Middle frontal gyrus (tissue), 1 donor: ENCODE data around the gene AFAP1.

Experiments used
- DNase-seq: peaks from one replicate; pipeline ENCODE4 v3.0.0-alpha.2; 2015; ENCODE audit warnings: low spot score; ENCODE audit errors: extremely low spot score

The AFAP1 gene

DNA sequence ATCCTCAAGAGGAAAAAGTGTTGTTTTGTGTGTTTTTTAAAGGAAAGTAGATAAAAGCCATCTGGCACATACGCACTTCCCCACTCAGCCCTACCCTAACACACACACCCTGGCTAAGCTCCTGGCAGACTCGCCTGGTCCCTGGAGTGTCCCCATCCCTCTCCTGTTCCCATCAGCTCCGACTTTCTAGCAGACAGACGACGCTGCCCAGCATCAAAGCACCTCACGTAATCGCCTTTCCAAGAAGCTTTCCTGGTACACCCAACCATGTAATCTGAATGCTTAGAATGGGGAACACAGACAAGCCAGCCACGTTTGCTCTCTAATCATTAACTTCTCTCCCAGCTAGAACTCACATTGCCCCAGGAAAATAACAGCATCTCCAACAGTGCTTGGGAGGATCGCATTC, 116.2 kb downstream of the AFAP1 start:
- DNase-seq, result no peak

DNA sequence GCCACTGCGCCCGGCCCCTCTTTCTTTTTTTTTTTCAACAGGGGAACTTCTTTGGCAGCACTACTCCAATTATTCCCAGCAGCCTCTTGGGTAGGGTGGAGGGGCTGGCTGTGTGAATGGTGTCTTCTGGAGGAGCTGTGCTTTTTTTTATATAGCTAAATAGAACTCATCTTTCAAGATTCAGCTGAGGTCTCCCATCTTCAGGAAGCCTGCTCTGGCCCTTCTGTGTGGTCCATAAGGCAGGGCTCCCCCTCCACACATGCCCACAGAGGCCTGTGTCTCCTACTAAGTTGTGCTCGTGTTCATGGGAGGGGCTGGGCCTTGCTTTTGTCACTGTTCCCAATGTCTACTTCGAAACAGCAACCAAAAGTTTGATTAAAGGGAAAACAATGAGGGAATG, 116.8 kb downstream of the AFAP1 start:
- no peak for DNase-seq

DNA sequence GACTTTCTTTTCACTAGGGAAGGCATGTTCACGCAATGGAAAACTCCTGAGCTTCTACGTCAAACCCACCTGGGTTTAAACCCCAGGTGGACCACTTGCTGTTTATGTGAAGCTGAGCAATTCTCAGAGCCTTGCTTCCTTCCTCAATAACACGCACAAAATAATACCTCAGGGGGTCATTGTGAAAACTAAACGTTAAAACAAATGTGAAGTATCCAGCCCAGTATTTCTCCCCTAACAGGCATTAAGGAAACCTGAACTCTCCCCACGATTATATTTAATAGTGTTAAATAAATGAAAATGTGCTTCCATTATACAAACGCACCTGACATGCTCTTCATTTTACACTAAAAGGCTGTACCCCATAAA, 117.5 kb downstream of the AFAP1 start:
- DNase-seq, result no peak

DNA sequence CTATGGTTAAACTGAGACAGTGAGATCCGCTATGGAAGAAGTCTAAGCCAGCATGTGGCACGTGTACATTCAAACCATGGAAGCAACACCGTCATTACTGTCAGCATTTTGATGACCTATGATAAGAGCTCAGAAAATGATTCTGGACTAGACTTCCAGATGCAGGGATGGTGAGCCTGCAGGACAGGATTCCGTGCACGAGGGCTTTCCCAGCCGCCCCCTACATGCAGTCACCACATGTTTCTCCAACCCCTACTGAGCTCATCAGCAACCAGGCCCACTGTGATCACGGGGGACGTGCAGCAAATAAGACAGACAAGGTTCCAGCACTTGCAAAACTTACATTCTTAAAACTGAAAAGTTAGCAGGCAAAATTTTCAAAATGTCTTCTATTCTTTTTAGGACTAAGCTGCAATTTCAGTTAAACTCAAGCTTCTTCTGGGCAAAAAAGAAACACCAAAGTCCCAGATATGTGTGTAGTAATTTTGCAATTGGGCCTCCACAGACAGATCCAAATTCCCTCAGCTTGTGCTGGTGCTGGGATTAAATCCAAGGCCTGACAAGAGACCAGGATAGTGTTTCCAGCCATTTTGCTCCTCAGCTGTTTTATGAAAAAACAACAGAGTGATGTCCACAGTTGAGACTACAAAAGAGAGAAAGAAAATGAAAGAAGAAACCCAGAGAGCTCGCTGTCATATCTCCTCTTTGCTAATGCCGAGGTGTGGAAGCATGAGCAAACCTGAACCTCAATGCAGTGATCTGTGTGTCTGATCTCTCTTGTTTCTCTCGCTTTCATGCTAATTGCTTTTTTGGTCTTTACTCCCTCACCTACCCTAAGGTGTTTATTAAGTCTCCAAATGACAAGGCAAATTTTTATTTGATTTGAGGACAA, 118.2 kb downstream of the AFAP1 start:
- DNase-seq, result no peak

DNA sequence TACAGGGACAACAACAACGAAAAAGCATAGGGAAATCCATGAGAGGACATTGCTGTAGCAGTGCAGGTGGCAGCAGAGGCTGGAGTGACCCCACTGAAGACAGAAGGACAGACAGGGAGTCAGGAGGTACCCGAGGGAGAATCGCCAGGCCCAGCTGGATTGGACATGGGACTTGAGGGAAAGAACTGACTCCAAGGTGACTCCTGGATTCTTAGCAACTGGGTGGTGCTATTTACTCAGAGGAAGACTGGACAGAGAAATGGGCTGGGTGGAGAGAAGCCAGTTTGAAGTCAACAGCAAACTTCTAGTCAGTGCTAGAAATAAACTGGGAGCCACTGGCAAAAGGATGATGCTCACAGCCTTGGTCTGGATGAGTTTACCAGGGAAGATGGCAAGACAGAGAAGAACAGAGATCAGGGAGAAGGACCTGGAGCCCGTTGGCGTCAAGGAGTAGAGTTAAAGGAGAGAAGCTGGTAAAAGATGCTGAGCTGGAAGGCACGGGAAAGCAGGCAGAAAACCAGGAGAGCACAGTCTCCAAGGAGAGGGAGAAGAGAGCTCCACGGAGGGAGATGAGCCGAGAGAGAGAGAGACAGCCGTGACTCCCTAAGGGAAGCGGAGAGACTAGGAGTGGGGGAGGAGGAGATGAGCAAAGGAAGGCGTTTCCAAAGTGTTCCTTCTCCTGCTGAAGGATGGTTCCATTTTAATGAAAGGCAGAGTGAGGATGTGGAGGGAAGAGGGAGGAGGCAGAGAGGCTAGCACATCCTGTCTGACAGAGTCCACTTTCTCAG, 119.4 kb downstream of the AFAP1 start:
- DNase-seq, result no peak

DNA sequence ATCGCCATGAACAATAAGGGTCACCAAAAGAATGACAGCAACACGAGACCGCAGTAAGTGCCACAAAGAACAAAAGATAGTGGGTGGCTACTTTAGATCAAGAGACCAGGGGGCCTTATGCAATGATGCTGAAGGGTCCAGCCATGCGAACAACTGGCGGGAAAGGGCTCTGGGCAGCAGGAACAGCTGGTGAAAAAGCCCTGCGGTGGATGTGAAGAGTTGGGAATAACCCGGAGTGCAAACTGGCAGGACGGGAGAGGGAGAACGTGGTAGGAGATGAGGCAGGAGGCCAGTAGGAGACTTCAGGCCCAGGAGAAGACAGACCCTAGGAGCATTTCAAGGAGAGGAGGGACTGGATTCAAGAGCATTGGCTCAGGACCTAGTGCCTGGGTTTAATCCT, 120.2 kb downstream of the AFAP1 start:
- no peak for DNase-seq

DNA sequence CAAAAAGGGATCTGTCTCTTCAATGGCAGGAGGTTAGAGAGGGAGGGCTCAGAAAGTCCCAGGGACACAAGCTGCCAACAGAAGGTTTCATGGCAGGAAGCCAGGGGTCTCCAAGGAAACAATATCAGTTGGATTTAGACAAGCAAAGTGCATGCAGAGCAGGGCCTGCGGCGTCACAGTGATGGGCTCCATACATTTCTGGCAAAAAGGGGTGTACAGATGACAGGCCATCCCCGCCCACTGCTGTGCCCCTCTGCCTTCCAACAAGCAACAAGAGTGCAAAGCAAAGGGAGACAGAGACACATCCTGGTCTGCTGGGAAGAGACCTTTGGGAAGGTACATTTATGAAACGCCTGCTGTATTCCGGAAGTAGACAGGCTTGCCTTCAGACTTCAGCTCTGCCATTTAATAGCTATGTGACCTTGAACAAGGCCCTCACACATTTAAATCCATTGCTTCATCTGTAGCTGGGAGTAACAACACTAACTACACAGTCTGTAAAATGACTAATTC, 121.2 kb downstream of the AFAP1 start:
- no peak for DNase-seq

DNA sequence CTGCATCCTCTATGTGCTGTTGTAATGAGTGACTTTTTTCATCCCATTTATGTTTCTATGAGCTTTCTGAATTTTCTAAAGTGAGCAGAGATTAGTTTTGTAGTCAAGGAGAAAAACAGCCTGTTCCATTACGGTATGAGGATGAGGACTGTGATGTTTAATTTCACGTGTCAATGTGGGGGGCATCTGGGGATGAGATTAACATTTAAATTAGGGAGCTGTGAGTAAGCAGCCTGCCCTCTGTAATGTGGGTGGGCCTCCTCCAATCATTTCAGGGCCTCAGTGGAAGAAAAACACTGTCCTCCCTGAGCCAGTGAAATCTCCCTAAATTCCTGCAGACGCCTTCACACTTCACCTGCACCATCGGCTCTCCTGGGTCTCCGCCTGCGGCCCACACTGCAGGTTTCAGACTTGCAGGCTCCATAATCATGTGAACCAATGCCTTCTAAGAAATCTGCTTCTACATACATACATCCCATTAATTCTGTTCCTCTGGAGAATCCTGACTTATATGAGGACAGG, 121.7 kb downstream of the AFAP1 start:
- no peak for DNase-seq

DNA sequence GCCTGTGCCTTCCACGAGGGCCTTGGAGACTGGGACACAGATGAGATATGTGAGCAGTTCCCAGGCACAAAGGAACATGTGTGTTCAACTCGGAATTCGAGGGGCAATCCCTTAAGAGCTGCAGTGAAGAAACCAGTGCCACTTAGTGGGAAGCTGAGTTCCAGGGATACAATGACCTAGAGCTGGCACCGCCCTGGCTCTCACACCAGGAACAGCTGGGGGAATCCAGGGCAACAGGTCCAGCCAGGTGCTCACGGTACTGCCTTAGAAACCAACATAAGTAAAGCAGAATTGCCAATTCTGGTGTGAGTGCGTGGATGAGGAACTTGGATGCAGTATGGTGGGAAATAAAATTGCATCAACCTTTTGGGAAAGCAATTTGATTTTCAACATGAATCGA, 122.9 kb downstream of the AFAP1 start:
- no peak for DNase-seq

DNA sequence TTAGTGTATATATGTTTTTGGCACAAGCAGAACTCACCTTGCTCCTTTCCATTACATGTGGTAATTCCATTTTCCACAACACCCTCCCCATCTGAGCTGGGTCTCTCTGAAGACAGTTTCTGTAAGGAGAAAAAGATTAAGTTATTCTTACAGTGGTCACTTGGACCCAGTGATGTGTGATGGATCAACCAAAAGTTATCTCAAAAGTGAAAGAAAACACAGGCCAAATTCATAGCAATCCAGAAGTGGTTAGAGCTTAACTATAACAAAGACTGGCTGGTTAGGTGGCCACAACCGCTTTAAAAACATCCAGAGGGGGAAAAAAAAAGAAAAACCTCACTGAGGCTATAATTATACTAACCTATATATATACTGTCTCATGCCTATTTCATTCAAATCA, 123.7 kb downstream of the AFAP1 start:
- DNase-seq, result no peak

DNA sequence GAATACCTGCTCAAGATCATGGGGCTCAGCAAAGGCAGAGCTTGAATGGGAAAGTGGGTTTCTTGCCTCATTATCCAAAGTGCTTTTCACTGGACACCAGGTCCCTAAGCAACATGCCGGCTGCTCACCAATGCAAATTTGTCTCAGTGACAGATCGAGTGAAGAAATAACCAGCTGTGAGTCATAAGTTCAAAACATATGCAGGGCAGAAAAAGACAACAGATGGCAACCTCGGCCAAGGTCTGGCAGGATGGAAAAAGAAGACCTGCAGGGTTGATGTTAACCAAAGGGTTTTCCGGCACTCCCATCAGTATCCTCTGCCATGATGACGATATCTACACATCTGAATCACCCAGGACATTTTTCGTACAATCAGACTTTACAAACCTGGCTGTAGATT, 124.1 kb downstream of the AFAP1 start:
- DNase-seq, result no peak

DNA sequence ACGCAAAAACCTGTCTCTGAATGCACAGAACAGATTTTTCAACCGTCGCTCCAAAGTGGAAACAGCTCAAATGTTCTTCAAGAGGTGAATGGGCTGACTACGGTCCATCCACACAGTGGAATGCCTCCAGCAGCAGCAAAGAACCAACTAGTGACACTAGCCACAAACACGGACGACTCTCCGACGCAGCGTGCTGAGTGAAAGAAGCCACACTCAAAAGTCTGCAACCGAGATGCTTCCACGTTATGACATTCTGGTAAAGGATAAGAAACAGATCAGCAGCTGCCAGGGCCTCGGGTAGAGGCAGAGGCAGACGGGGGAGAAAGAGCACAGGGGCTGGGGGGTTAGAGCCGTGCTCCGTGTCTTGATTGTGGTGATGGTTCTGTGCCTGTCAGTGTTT, 125.2 kb downstream of the AFAP1 start:
- no peak for DNase-seq

DNA sequence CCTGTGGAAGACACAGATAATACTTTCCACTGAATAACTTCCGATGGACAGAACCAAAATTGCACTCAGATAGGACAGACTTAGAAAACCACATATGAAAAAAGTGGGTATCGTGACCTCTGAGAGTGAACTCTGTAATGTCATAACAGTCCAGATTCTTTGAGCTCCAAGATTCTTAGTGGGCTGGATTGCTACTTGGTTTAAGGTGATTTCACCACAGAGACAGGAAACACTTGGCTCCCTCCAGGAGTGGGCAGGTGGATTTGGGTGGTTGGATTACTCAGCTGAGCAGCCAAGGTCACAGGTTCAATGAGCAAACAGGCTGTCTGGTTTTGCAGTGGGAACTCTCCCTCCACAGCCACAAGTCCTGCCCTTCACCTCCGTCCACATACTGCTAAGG, 126.0 kb downstream of the AFAP1 start:
- no peak for DNase-seq

DNA sequence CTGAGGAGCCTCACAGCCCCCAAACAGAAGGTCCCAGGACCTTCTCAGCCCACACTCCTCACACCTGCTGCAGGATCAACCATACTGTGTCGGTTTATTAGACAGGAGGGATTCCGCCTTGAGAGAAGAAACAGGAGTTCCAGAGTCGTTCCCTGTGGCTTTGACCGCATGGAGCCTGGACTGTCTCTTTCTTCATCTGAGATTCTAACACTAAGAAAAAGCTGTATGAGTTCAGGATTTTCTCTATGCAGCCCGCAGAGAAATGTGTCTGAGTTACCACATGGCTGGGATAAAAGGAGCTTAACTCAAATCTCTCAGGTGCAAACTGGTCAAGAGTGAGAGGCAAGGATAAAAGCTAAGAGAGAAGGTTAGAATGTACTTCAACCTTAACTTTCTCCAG, 126.7 kb downstream of the AFAP1 start:
- DNase-seq, result no peak

DNA sequence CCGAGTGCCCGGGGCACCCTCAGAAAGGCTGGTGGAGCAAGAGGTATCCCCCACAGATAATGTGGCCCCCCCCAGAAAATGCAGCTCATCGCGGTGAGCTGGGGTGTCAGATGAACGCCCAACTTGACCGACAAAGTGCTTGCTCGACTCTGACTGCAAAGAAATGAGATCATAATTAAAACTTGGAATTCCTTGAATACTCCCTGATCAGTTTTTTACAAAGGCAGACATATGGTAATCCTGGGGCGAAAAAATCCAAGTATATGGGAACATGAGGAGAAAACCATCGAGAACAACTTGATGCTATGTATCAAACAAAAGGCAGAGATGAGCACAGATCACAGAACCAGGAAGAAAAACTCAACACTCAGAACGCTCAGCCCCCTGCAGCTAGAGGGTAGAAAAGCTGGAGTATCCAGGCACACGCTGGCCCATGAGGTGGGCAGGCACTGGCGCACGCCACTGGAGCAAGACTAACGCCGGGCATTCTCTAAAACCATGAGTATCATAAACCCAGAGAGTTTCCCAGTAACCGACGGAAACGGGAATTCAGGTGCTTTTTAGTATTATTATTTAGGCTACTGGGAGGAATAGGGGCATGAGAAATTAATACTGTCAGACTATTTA, 127.3 kb downstream of the AFAP1 start:
- no peak for DNase-seq

DNA sequence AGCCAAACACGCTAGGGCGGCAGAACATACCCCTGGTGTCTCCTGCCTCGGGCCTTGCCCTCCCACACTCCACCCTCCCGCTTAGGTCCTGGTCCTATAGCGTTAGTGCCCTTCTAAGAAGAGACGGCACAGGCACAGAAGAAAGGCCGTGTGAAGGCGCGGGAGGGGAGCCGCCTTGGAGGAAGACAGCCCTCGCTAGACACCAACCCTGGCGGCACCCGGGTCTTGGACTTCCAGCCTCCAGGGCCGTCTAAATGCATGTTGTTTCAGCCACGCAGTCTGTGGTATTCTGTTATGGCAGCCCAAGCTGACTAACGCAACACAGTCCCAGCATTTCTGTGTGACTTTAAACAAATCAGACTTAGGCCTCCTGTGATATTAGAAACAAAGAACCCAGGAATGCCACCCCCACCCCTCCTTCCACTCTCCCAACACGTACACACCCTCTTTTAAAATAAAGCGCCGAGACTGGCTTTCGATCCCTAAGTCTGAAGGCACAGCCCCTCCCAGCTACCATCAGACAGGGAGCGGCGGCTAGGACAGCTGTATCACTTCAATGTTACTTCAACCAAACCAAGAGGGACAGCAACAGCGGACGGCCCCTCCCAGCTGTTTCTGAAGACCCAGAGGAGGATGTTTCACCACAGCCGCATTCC, 128.0 kb downstream of the AFAP1 start:
- DNase-seq, result no peak

DNA sequence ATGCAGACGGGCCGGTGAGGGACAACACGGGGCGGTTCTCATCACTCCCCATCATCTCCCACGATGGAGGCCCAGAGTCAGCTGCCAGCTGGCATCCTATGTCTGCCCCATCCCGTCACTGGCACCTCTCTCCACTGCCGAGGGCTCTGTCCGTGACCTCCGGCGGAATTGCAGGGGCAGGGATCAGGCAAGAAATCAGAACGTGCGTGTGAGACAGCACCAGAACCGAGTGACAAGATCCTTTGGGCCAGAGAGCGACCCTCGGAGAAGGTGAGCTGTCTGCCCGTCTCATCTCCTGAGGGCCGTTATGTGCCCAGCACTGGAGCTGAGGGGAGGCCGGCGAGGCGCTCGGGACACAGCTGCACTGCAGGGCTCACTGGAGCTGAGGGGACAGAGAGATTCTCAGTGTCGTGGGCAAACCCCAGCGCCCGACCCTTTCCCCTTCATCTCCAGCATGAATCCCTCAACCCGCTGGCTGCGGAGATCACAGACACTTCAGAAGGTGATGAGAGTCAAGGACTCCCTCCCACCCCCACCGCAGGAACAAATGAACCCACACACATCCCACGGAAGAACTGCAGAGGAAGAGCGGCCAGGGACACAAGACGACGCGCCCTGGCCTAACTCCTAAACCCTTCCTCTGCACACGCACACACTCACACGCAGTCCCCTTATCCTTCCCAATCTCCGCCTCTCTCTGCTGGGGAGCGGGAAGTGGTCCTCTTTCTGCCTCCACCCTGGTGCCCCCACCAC, 128.7 kb downstream of the AFAP1 start:
- no peak for DNase-seq

DNA sequence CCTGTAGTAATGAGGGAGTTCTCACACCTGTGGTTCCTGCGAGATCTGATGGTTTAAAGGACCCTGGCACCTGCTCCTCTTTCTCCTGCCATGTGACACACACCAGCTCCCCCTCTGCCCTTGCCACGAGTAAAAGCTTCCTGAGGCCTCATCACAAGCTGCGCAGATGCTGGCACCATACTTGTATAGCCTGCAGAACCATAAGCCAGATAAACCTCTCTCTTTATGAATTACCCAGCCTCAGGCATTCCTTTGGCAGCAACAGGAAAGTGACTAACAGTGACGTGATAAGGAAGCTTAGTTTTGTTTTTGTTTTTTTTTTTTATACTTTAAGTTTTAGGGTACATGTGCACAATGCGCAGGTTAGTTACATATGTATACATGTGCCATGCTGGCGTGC, 130.9 kb downstream of the AFAP1 start:
- no peak for DNase-seq

DNA sequence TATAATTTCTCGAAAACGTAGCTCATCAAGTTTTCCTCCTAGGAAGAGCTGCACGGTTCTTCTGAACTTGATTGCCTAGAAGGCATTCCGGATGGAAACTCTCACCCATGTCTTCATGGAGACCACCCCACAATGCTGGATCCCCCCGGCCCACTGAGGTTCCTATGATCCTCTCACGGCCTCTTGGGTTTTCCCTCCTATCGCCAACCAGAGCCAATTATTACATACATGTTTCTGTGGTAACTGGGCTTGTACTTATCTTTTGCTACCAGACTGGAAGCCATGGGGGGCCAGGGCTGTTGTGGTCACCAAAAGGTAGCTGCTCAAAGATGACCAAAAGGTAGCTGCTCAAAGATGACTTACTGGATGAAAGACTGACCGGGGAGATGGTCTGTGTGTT, 131.5 kb downstream of the AFAP1 start:
- DNase-seq, result no peak

DNA sequence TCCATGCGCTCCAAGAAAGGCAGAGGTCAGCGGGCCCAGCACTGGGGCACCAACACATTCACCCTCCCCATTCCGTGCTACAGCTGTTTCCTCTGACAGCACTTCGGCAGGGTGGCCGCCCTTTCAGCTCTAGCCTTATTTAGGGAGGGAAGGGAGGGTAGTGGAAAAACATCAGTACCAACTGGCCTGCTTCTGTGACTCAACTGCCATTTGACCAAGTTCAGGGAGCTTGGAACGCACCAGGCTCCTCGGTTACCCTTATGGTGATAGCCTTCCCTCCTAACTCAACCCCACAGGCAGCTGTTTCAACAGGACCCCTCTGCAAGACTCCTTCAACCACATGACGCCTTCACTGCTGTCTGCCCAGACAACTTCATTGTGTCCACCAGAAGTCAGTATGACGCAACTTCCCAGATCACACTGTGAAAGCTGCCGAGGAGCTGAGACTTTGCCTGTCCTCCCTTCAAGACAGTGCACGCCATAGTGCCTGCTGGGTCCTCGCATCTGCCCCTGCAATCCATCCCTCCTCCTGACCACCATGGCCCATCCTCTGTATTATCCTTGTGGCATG, 132.2 kb downstream of the AFAP1 start:
- DNase-seq, result no peak
